GM12873 (cell line): Measurements from ENCODE around the gene WFS1.

Experiments
- TF ChIP-seq, protein P1 (sequence below): IDR thresholded peaks from 2 replicates; pipeline ENCODE4 v1.5.1; 2012; ENCODE audit warnings: low read depth, mild to moderate bottlenecking, moderate library complexity, low read length, control low read depth; ENCODE audit not compliant: insufficient read depth; ENCODE audit errors: missing control alignments

The WFS1 gene

DNA sequence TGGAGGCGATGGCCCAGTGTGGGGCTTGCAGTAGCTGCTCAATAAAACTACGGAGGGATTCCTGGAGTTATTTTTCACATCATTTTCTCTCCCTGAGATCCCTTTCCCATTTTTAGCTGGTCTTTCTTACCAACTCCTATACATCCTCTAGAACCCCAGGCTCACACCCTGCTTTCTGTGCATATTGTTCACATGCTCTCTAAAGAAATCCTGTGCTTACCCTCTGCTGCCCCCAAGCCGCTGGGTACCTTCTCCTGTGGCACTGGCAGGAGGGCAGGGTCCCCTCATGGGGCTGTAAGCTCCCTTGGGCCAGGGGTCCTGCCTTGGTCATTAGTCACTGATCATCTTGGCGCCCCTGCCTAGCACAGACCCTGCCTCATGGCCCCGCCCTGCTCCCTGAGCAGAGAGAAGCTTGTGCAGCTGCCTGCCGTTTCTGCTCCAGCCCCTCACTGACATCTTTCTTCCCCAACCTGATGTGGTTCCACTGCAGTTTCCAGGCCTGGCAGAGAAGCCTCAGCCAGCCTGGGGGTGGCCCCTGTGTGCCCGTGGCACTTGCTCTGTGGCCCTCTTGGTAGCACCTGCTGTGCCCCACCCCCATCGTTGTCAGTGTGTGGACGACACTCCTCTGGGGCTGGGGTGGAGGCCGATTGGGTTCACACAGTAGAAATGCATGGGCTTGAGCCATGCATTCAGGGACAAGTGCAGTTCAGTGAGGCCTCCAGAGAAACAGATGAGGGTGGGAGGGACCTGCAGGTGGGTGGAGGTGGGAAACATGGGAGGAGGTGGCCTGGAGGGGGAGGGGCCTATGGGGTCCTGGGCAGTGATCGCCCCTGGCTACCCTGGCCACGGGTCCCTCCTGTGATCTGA lies 69.5 kb downstream of the WFS1 start:
- TF ChIP-seq, protein P1, sequence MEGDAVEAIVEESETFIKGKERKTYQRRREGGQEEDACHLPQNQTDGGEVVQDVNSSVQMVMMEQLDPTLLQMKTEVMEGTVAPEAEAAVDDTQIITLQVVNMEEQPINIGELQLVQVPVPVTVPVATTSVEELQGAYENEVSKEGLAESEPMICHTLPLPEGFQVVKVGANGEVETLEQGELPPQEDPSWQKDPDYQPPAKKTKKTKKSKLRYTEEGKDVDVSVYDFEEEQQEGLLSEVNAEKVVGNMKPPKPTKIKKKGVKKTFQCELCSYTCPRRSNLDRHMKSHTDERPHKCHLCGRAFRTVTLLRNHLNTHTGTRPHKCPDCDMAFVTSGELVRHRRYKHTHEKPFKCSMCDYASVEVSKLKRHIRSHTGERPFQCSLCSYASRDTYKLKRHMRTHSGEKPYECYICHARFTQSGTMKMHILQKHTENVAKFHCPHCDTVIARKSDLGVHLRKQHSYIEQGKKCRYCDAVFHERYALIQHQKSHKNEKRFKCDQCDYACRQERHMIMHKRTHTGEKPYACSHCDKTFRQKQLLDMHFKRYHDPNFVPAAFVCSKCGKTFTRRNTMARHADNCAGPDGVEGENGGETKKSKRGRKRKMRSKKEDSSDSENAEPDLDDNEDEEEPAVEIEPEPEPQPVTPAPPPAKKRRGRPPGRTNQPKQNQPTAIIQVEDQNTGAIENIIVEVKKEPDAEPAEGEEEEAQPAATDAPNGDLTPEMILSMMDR, result no peak

DNA sequence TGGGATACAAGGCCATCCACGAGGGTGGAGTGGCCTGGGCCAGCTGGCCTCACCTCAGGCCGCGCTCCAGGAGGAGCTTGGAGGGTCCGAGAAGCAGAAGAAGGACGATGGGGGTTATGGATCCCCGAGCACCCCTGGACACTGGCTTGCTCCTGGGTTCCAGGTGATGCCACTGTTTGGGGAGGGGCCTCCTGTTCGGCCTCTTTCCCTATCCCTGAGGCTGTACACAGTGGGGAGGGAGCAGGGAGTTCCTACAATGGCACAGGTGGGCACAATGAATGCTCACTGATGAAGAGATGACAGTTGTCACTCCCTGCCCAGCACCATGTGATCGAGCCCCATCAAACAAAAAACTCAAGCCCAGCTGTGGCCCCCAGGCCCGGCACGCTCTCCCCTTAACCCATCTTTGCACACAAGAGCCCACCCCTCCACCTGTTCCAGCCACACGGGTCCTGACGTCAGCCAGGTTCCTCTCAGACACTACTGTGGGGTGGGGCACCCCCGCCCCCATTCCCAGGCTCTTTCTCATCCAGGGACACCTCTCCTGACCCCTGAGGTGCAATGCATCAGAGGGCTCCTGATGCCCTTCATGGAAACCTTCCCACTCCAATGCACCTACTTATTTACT lies 70.3 kb downstream of the WFS1 start:
- TF ChIP-seq, protein P1, result no peak

DNA sequence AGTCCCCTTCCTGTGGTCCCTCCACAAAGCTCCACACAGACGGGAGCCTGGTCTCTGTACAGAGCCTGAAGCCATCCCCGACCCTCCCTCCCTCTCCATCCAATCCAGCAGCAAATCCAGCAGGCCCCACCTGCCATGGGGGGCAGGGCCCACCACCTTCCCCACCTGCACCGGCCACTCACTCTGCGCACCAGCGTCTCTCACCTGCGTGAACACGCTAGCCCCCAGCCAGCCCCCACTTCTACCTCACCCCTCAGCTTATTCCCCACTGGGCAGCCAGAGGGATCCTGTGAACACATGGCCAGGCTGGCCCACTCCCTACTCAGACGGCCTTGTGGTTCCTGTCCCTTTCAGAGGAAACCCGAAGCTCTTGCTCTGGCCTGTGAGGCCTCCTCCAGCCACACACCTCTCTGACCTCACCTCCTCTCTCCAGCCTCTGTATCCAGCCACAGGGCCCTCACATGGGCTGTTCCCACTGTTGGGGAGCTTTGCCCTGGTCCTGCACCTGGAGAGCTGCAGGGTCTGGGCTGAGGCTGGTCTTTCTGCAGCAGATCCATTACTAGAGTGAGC lies 70.9 kb downstream of the WFS1 start:
- TF ChIP-seq, protein P1, result no peak

DNA sequence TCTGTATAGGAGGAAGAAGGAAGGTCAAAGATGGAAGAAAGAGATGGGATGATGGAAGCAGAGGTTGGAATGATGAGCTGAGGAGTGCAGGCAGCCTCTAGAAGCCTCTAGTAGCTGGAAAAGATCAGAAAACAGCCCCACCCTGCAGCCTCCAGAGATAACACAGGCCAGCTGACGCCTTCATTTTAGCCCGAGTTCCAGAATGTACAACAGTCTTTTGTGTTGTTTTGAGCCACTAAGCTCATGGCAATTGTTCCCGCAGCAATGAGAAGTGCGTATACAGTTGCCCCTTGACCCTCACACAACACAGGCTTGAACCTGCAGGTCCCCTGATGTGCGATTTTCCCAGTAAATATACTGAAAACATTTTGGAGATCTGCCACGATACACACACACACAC lies 72.0 kb downstream of the WFS1 start:
- TF ChIP-seq, protein P1, result no peak

DNA sequence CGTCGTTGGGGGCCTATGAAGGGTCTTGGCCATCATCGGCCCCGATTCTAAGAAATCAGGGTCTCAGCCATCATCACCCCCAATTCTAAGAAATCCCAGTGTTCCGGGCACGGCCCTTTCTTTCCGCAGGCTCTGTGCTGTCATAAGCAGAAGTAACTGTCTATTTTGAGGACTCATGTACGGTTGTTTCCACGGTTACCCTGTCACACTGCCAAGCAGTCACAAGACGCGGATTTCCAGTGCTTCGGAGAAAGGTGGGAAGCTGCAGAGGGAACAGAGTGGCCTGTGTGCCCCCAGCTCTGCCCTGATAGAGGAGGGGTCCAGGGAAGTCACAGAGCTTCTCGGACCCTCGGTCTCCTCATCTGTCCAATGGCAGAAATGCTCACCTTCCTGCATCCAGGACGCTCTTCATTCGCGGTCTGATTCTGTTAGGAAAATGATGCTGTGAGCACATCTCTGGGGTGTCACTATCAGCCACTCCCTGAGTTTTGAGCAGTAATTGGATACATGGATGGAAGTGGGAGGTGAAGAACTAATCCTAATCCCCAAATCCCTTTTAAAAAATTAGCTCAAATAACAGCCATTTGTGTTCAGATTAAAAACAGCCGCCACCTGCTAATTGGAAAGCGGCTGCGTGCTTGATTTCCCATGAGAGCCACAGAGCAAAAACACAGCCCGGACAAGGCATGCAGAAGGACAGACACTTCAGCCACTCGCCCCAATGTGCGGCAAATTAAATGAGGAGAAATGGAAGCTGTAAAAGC lies 73.1 kb downstream of the WFS1 start:
- TF ChIP-seq, protein P1, result no peak

DNA sequence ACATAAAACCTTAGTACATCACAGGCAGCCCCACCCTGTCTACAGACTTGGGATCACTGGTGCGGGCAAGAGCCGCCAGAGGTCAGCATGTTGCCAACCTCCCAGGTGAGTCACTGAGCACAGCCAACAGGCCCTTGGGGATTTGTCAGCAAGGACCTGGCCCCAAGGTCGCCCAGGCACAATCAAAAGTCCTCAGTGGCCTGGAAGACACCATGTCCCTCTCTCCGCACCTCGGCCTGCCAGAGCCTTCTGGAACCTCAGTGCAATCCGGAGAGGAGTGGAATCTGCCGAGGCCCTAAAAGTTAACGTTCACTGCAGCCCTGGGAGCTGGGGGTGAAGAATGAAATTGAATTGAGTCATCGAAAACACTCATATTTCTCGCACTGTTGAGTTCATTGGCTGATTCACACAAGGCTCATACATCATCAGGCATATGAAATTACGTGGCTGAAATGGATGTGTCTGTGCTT lies 74.3 kb downstream of the WFS1 start:
- TF ChIP-seq, protein P1, result peak; percentile 39
